HG03097 (cell line): ENCODE measurements around the gene CRNKL1.
"Not testable (repeated sequence)": the region's sequence is repeated elsewhere in the genome, so short reads cannot be mapped to it uniquely, and the experiment has no call there.

Experiments used
- ATAC-seq: cut with Tn5 transposase; IDR thresholded peaks from one replicate; pipeline ENCODE4 v1.9.1; 2021; ENCODE audit not compliant: unreplicated experiment, low FRiP score

CRNKL1 gene

GRCh38 chr20:20010639-20011500 is 41.4 kb downstream of the CRNKL1 start:
- no peak for ATAC-seq

GRCh38 chr20:20009784-20010253 is 42.4 kb downstream of the CRNKL1 start:
- no peak for ATAC-seq

- no peak for ATAC-seq
Observed at GRCh38 chr20:20005342-20005741, 46.9 kb downstream of the CRNKL1 start.

- ATAC-seq, result not testable (repeated sequence)
Observed at GRCh38 chr20:20003955-20004322, 48.3 kb downstream of the CRNKL1 start.

GRCh38 chr20:20003031-20003954 is 49.0 kb downstream of the CRNKL1 start:
- no peak for ATAC-seq

GRCh38 chr20:20002101-20002998 is 49.9 kb downstream of the CRNKL1 start:
- ATAC-seq, result no peak

GRCh38 chr20:20000211-20000968 is 51.9 kb downstream of the CRNKL1 start:
- no peak for ATAC-seq

- no peak for ATAC-seq
Observed at GRCh38 chr20:19998990-19999705, 53.1 kb downstream of the CRNKL1 start.

- ATAC-seq, result no peak
Observed at GRCh38 chr20:19996917-19997316, 55.3 kb downstream of the CRNKL1 start.

- no peak for ATAC-seq
Observed at GRCh38 chr20:19996222-19996621, 56.0 kb downstream of the CRNKL1 start.

GRCh38 chr20:19995220-19995863 is 56.9 kb downstream of the CRNKL1 start:
- no peak for ATAC-seq

GRCh38 chr20:19993958-19994669 is 58.2 kb downstream of the CRNKL1 start:
- no peak for ATAC-seq

- no peak for ATAC-seq
Observed at GRCh38 chr20:19992996-19993908, 59.0 kb downstream of the CRNKL1 start.

- ATAC-seq, result no peak
Observed at GRCh38 chr20:19991854-19992253, 60.4 kb downstream of the CRNKL1 start.

GRCh38 chr20:19991308-19991707 is 61.0 kb downstream of the CRNKL1 start:
- no peak for ATAC-seq

GRCh38 chr20:19990850-19991249 is 61.4 kb downstream of the CRNKL1 start:
- ATAC-seq, result no peak

GRCh38 chr20:19987046-19987445 is 65.2 kb downstream of the CRNKL1 start:
- no peak for ATAC-seq
